ENCODE measurements around the gene PTOV1.

The PTOV1 gene

GRCh38 chr19:49892716-49893115 is 41.8 kb downstream of the PTOV1 start:
- DNase-seq = no peak

- DNase-seq = no peak
These were observed 43.2 kb downstream of the PTOV1 start for GRCh38 chr19:49894011-49894664.

GRCh38 chr19:49894879-49895565 is 44.1 kb downstream of the PTOV1 start:
- DNase-seq = no peak

- no peak for DNase-seq
These were observed 44.8 kb downstream of the PTOV1 start for GRCh38 chr19:49895566-49896297.

GRCh38 chr19:49896863-49897621 is 46.1 kb downstream of the PTOV1 start, which contains the start of gene IL4I1:
Gene IL4I1 (minus strand): TSS chr19:49896887. CDS start chr19:49896160, 727 bp downstream.
- DNase-seq = peak; percentile 18

- no peak for DNase-seq
These were observed 53.2 kb downstream of the PTOV1 start for GRCh38 chr19:49904136-49904535.

- DNase-seq = no peak
These were observed 56.1 kb downstream of the PTOV1 start for GRCh38 chr19:49906879-49907564.

GRCh38 chr19:49907745-49908446 is 56.9 kb downstream of the PTOV1 start:
- no peak for DNase-seq

- no peak for DNase-seq
These were observed 57.8 kb downstream of the PTOV1 start for GRCh38 chr19:49908480-49909420.

GRCh38 chr19:49910179-49910578 is 59.2 kb downstream of the PTOV1 start:
- no peak for DNase-seq
